ENCODE data around the gene CMSS1.

- TF ChIP-seq CTCF (IDR thresholded peaks at IDR 0.05): no peak
- no peak for TF ChIP-seq ESRRA (CRISPR knock-in tag; IDR thresholded peaks at IDR 0.05; ENCODE audit: borderline replicate concordance)
- no peak for TF ChIP-seq TP53 (CRISPR knock-in tag; IDR thresholded peaks at IDR 0.05)
- TF ChIP-seq ATF1 (CRISPR knock-in tag; IDR thresholded peaks at IDR 0.05): no peak
- no peak for TF ChIP-seq E2F1 (CRISPR knock-in tag; IDR thresholded peaks at IDR 0.05)
- no peak for TF ChIP-seq FOXK1 (CRISPR knock-in tag; IDR thresholded peaks at IDR 0.05)
- TF ChIP-seq ZBTB21 (CRISPR knock-in tag; IDR thresholded peaks at IDR 0.05; ENCODE audit: borderline replicate concordance): no peak
- TF ChIP-seq ATF2 (CRISPR knock-in tag; IDR thresholded peaks at IDR 0.05; ENCODE audit: borderline replicate concordance, low read depth): no peak
Measured at GRCh38 chr3:100006570-100007271, 189.1 kb downstream of the CMSS1 start.
